H1 (cell line): ENCODE measurements around the gene USH2A. TPM values are rescaled to one million over a fixed set of nuclear protein-coding genes. Genes with fewer than 3 reads are reported as not detected.

Experiments
- BCL11A ChIP-seq, 2 experiments: IDR thresholded peaks; one replicate each; pipeline ENCODE4 v1.6.1; 2011; ENCODE audit warnings: low read depth in 2 of 2, low read length in 2 of 2, mild to moderate bottlenecking in 2 of 2
- polyA plus RNA-seq, 7 experiments: library from polyadenylated mRNA; depleted of rRNA in 3 of 7; stranded (reverse) in 5 of 7; unstranded in 2 of 7; fragments of >200 nt in 5 of 7; fragments of 200-250 nt in 2 of 7; gene quantifications; 1 replicate in 5 of 7; 2 replicates in 1 of 7; 4 replicates in 1 of 7; pipeline versions ENCODE4 v1.2.1 to v1.2.3, GENCODE V29; 2011 to 2013; ENCODE audit warnings: missing spikeins in 2 of 7, mixed read lengths in 2 of 7
- total RNA-seq: library from RNA; stranded (reverse); fragmentation: NEBNext Ultra II Directional; extraction: Animal tissue kit (Norgen Biotek cat#: 25700); gene quantifications from 2 replicates; pipeline ENCODE4 v1.2.1, GENCODE V29; 2021
- TF ChIP-seq, protein P1 (sequence below): fragments of 300-600 bp; sonication (generic); IDR thresholded peaks from 2 replicates; pipeline ENCODE4 v1.7.1; 2012; ENCODE audit warnings: low read length, moderate library complexity, mild to moderate bottlenecking, inconsistent platforms; ENCODE audit not compliant: insufficient replicate concordance

Gene USH2A
- total and polyA plus RNA-seq, 2 of the 8 experiments (the other 6 are each of a cell fraction or from before 2014, with no cell fraction given) = 0.02 to 0.17 TPM

GRCh38 chr1:216433175-216433574 lies 9.9 kb upstream of the USH2A start (continued):
- TF ChIP-seq, protein P1, sequence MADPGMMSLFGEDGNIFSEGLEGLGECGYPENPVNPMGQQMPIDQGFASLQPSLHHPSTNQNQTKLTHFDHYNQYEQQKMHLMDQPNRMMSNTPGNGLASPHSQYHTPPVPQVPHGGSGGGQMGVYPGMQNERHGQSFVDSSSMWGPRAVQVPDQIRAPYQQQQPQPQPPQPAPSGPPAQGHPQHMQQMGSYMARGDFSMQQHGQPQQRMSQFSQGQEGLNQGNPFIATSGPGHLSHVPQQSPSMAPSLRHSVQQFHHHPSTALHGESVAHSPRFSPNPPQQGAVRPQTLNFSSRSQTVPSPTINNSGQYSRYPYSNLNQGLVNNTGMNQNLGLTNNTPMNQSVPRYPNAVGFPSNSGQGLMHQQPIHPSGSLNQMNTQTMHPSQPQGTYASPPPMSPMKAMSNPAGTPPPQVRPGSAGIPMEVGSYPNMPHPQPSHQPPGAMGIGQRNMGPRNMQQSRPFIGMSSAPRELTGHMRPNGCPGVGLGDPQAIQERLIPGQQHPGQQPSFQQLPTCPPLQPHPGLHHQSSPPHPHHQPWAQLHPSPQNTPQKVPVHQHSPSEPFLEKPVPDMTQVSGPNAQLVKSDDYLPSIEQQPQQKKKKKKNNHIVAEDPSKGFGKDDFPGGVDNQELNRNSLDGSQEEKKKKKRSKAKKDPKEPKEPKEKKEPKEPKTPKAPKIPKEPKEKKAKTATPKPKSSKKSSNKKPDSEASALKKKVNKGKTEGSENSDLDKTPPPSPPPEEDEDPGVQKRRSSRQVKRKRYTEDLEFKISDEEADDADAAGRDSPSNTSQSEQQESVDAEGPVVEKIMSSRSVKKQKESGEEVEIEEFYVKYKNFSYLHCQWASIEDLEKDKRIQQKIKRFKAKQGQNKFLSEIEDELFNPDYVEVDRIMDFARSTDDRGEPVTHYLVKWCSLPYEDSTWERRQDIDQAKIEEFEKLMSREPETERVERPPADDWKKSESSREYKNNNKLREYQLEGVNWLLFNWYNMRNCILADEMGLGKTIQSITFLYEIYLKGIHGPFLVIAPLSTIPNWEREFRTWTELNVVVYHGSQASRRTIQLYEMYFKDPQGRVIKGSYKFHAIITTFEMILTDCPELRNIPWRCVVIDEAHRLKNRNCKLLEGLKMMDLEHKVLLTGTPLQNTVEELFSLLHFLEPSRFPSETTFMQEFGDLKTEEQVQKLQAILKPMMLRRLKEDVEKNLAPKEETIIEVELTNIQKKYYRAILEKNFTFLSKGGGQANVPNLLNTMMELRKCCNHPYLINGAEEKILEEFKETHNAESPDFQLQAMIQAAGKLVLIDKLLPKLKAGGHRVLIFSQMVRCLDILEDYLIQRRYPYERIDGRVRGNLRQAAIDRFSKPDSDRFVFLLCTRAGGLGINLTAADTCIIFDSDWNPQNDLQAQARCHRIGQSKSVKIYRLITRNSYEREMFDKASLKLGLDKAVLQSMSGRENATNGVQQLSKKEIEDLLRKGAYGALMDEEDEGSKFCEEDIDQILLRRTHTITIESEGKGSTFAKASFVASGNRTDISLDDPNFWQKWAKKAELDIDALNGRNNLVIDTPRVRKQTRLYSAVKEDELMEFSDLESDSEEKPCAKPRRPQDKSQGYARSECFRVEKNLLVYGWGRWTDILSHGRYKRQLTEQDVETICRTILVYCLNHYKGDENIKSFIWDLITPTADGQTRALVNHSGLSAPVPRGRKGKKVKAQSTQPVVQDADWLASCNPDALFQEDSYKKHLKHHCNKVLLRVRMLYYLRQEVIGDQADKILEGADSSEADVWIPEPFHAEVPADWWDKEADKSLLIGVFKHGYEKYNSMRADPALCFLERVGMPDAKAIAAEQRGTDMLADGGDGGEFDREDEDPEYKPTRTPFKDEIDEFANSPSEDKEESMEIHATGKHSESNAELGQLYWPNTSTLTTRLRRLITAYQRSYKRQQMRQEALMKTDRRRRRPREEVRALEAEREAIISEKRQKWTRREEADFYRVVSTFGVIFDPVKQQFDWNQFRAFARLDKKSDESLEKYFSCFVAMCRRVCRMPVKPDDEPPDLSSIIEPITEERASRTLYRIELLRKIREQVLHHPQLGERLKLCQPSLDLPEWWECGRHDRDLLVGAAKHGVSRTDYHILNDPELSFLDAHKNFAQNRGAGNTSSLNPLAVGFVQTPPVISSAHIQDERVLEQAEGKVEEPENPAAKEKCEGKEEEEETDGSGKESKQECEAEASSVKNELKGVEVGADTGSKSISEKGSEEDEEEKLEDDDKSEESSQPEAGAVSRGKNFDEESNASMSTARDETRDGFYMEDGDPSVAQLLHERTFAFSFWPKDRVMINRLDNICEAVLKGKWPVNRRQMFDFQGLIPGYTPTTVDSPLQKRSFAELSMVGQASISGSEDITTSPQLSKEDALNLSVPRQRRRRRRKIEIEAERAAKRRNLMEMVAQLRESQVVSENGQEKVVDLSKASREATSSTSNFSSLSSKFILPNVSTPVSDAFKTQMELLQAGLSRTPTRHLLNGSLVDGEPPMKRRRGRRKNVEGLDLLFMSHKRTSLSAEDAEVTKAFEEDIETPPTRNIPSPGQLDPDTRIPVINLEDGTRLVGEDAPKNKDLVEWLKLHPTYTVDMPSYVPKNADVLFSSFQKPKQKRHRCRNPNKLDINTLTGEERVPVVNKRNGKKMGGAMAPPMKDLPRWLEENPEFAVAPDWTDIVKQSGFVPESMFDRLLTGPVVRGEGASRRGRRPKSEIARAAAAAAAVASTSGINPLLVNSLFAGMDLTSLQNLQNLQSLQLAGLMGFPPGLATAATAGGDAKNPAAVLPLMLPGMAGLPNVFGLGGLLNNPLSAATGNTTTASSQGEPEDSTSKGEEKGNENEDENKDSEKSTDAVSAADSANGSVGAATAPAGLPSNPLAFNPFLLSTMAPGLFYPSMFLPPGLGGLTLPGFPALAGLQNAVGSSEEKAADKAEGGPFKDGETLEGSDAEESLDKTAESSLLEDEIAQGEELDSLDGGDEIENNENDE = no peak
- no peak for TF ChIP-seq BCL11A (IDR thresholded peaks at IDR 0.05; ENCODE audit: low read depth in 2 of 2, low read length in 2 of 2)
